Raji (cell line): ENCODE results near the gene PRC1.

Source experiments
- POLR2A ChIP-seq: IDR thresholded peaks from 2 replicates; pipeline ENCODE4 v1.6.1; 2011; ENCODE audit warnings: low read depth, low read length, control low read depth; ENCODE audit not compliant: insufficient read depth

Gene PRC1

GRCh38 chr15:91001209-91001608 is 6.9 kb upstream of the PRC1 start:
- TF ChIP-seq POLR2A, result no peak

- TF ChIP-seq POLR2A, result no peak
Measured at GRCh38 chr15:90998737-90999136, 4.4 kb upstream of the PRC1 start.

GRCh38 chr15:90994059-90994416 is 297 bp downstream of the PRC1 start:
- TF ChIP-seq POLR2A, result no peak

GRCh38 chr15:90991587-90992285 is 2.6 kb downstream of the PRC1 start:
- TF ChIP-seq POLR2A, result no peak

- TF ChIP-seq POLR2A, result no peak
Measured at GRCh38 chr15:90990446-90990845, 3.9 kb downstream of the PRC1 start.

GRCh38 chr15:90989040-90989768 is 5.1 kb downstream of the PRC1 start:
- 0 out of 2 replicates have a peak, but pooled peaks have one; percentile 25 for TF ChIP-seq POLR2A

- TF ChIP-seq POLR2A, result no peak
Measured at GRCh38 chr15:90988296-90988695, 6.0 kb downstream of the PRC1 start.

GRCh38 chr15:90987561-90988141 is 6.7 kb downstream of the PRC1 start:
- TF ChIP-seq POLR2A, result no peak

- 0 out of 2 replicates have a peak, but pooled peaks have one; percentile 11 for TF ChIP-seq POLR2A
Measured at GRCh38 chr15:90986790-90987507, 7.4 kb downstream of the PRC1 start.

- TF ChIP-seq POLR2A, result no peak
Measured at GRCh38 chr15:90982135-90982534, 12.2 kb downstream of the PRC1 start.

GRCh38 chr15:90981681-90982080 is 12.7 kb downstream of the PRC1 start:
- no peak for TF ChIP-seq POLR2A

GRCh38 chr15:90979582-90979981 is 14.8 kb downstream of the PRC1 start:
- TF ChIP-seq POLR2A, result no peak

GRCh38 chr15:90974216-90974615 is 20.1 kb downstream of the PRC1 start:
- no peak for TF ChIP-seq POLR2A

- no peak for TF ChIP-seq POLR2A
Measured at GRCh38 chr15:90972133-90972532, 22.2 kb downstream of the PRC1 start.

GRCh38 chr15:90970274-90970673 is 24.1 kb downstream of the PRC1 start:
- TF ChIP-seq POLR2A, result no peak
